Adrenal gland (tissue), 12 donors: ENCODE measurements around the gene MYH8. TPM values are rescaled to one million over a fixed set of nuclear protein-coding genes. Genes with fewer than 3 reads are reported as not detected.

ENCODE experiments used
- DNase-seq, 7 donors: peaks; one replicate each; pipeline ENCODE4 v3.0.0-alpha.2; 2019 to 2020
- H3K27ac ChIP-seq, 5 donors: fragments of 200-600 bp; sonication (generic) in 4 of 5; 1 replicate in 3 of 5; 2 replicates in 2 of 5; pipeline versions ENCODE4 v1.5.1 to v1.8.0; 2016 to 2020; ENCODE audit warnings: mild to moderate bottlenecking in 1 of 5
- H3K27me3 ChIP-seq: fragments of 200-600 bp; 2 replicates; pipeline ENCODE4 v1.8.0; 2021
- H3K36me3 ChIP-seq, 2 donors: fragments of 200-600 bp; replicated peaks in 1 of 2; 1 replicate in 1 of 2; 2 replicates in 1 of 2; pipeline versions ENCODE4 v1.5.1 to v1.8.0; 2018 to 2022
- H3K4me1 ChIP-seq, 2 donors: fragments of 200-600 bp; replicated peaks in 1 of 2; 1 replicate in 1 of 2; 2 replicates in 1 of 2; pipeline versions ENCODE4 v1.5.1 to v1.8.0; 2018 to 2021
- H3K4me3 ChIP-seq, 4 donors: fragments of 200-600 bp; sonication (generic) in 3 of 4; one replicate each; pipeline ENCODE4 v1.5.1; 2016 to 2018
- H3K9me3 ChIP-seq, 3 donors: fragments of 200-600 bp; sonication (generic) in 1 of 3; replicated peaks in 1 of 3; 1 replicate in 2 of 3; 2 replicates in 1 of 3; pipeline versions ENCODE4 v1.5.1 to v1.8.0; 2016 to 2021
- POLR2A ChIP-seq, 2 donors: fragments of 450-650 bp; IDR thresholded peaks; one replicate each; pipeline ENCODE4 v1.6.1; 2017; ENCODE audit warnings: antibody characterized with exemption in 2 of 2, mild to moderate bottlenecking in 2 of 2, moderate library complexity in 1 of 2
- WGBS, 4 donors: extraction: QIAGEN DNeasy Blood & Tissue Kit in 2 of 4; methylation state at CpG; one replicate each; pipeline versions ENCODE4 v1.1.5 to v1.1.7; 2013 to 2017; 5-methylcytosine and 5-hydroxymethylcytosine counted together
- intact Hi-C, 2 donors: fragments of 100-400 bp; cut with DNase I; formaldehyde crosslinking; loops; one replicate each; pipeline versions ENCODE4 v1.14.1 to v1.15.0; 2022 to 2023
- polyA plus RNA-seq, 3 donors: library from polyadenylated mRNA; stranded (reverse); fragments of 200-250 nt in 2 of 3; fragments of 350-450 nt in 1 of 3; fragmentation: Illumina TruSeq in 1 of 3; extraction: RNeasy Lipid Tissue Mini Kit (QIAGEN cat#74804) in 1 of 3; gene quantifications; one replicate each; pipeline ENCODE4 v1.2.3, GENCODE V29; 2013 to 2014
- total RNA-seq, 9 donors: library from RNA; depleted of rRNA in 4 of 9; stranded (reverse); fragments of >200 nt in 4 of 9; fragments of 120-200 nt in 1 of 9; fragmentation: NEBNext Ultra II Directional in 1 of 9; extraction: Animal tissue kit (Norgen Biotek cat#: 25700) in 1 of 9; gene quantifications; one replicate each; pipeline versions ENCODE4 v1.1.0 to v1.2.4, GENCODE V29; 2013 to 2023
- TF ChIP-seq, protein P1 (sequence below), 6 experiments: fragments of 450-650 bp in 4 of 6; fragments of 200-600 bp in 2 of 6; sonication (generic) in 1 of 6; IDR thresholded peaks; 1 replicate in 5 of 6; 2 replicates in 1 of 6; pipeline versions ENCODE4 v1.5.1 to v1.8.0; 2016 to 2021; ENCODE audit warnings: antibody characterized with exemption in 6 of 6, mild to moderate bottlenecking in 2 of 6, moderate library complexity in 1 of 6
- donor health status: healthy with polysubstance abuse.
- donor health status: Bipolar disorder and iron deficiency.
- donor health status: DM: yes; HTN: yes; CAD: no.
- donor health status: DM: no; HTN: no; CAD: no.
- donor health status: DM: no; HTN: no; CAD: no.
- donor health status: DM: yes; HTN: yes; CAD: no.

MYH8 gene
- total and polyA plus RNA-seq, 12 donors = 0.17 TPM; not detected in 11

GRCh38 chr17:10435096-10435495, 13.3 kb upstream of the MYH8 start:
- no peak for TF ChIP-seq POLR2A (IDR thresholded peaks at IDR 0.05)
- TF ChIP-seq, protein P1, sequence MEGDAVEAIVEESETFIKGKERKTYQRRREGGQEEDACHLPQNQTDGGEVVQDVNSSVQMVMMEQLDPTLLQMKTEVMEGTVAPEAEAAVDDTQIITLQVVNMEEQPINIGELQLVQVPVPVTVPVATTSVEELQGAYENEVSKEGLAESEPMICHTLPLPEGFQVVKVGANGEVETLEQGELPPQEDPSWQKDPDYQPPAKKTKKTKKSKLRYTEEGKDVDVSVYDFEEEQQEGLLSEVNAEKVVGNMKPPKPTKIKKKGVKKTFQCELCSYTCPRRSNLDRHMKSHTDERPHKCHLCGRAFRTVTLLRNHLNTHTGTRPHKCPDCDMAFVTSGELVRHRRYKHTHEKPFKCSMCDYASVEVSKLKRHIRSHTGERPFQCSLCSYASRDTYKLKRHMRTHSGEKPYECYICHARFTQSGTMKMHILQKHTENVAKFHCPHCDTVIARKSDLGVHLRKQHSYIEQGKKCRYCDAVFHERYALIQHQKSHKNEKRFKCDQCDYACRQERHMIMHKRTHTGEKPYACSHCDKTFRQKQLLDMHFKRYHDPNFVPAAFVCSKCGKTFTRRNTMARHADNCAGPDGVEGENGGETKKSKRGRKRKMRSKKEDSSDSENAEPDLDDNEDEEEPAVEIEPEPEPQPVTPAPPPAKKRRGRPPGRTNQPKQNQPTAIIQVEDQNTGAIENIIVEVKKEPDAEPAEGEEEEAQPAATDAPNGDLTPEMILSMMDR (IDR thresholded peaks at IDR 0.05) = no peak
- Histone ChIP-seq H3K27ac (no peak overlapping the region), H3K4me1 (no peaks in the 10 kb centered on the region), H3K36me3 (no peaks in the 10 kb centered on the region), H3K9me3 (no peaks in the 10 kb centered on the region), H3K4me3 (no peak overlapping the region), H3K27me3 (peaks cover 6% of the 10 kb centered on the region)
- no peak for DNase-seq
- intact Hi-C loops = no loop called here
- 51 to 67% (median 64%) methylated on average over 2 to 3 of the region's 3 CpGs for WGBS, 4 donors

- Histone ChIP-seq H3K27ac (no peak overlapping the region), H3K36me3 (no peaks in the 10 kb centered on the region), H3K27me3 (no peaks in the 10 kb centered on the region), H3K9me3 (no peaks in the 10 kb centered on the region), H3K4me3 (no peak overlapping the region), H3K4me1 (no peaks in the 10 kb centered on the region)
- 68 to 85% (median 77%) methylated on average over 2 of the region's 2 CpGs for WGBS, 4 donors
- intact Hi-C loops = no loop called here
- no peak for DNase-seq
- TF ChIP-seq, protein P1 (IDR thresholded peaks at IDR 0.05) = no peak
- TF ChIP-seq POLR2A (IDR thresholded peaks at IDR 0.05) = no peak
These were observed 7.8 kb upstream of the MYH8 start for GRCh38 chr17:10429421-10430045.

- intact Hi-C loops = no loop called here
- DNase-seq = no peak
- Histone ChIP-seq H3K9me3 (no peaks in the 10 kb centered on the region), H3K4me3 (no peak overlapping the region), H3K27me3 (no peaks in the 10 kb centered on the region), H3K27ac (no peak overlapping the region), H3K4me1 (no peaks in the 10 kb centered on the region), H3K36me3 (no peaks in the 10 kb centered on the region)
- no peak for TF ChIP-seq POLR2A (IDR thresholded peaks at IDR 0.05)
- TF ChIP-seq, protein P1 (IDR thresholded peaks at IDR 0.05) = no peak
- 72 to 83% (median 80%) methylated on average over 2 of the region's 2 CpGs for WGBS, 4 donors
These were observed 7.0 kb upstream of the MYH8 start for GRCh38 chr17:10428781-10429180.

- intact Hi-C loops = no loop called here
- 61 to 70% (median 65%) methylated on average over 2 of the region's 2 CpGs for WGBS, 4 donors
- TF ChIP-seq POLR2A (IDR thresholded peaks at IDR 0.05) = no peak
- TF ChIP-seq, protein P1 (IDR thresholded peaks at IDR 0.05) = no peak
- Histone ChIP-seq H3K9me3 (no peaks in the 10 kb centered on the region), H3K4me3 (no peak overlapping the region), H3K4me1 (no peaks in the 10 kb centered on the region), H3K36me3 (no peaks in the 10 kb centered on the region), H3K27ac (no peak overlapping the region), H3K27me3 (no peaks in the 10 kb centered on the region)
- DNase-seq = no peak
These were observed 539 bp downstream of the MYH8 start for GRCh38 chr17:10421211-10421610.
